HG03460 (cell line): ENCODE data around the gene TXLNB.

ENCODE experiments used
- ATAC-seq: cut with Tn5 transposase; IDR thresholded peaks from one replicate; pipeline ENCODE4 v1.9.1; 2021; ENCODE audit not compliant: unreplicated experiment

Gene TXLNB

DNA sequence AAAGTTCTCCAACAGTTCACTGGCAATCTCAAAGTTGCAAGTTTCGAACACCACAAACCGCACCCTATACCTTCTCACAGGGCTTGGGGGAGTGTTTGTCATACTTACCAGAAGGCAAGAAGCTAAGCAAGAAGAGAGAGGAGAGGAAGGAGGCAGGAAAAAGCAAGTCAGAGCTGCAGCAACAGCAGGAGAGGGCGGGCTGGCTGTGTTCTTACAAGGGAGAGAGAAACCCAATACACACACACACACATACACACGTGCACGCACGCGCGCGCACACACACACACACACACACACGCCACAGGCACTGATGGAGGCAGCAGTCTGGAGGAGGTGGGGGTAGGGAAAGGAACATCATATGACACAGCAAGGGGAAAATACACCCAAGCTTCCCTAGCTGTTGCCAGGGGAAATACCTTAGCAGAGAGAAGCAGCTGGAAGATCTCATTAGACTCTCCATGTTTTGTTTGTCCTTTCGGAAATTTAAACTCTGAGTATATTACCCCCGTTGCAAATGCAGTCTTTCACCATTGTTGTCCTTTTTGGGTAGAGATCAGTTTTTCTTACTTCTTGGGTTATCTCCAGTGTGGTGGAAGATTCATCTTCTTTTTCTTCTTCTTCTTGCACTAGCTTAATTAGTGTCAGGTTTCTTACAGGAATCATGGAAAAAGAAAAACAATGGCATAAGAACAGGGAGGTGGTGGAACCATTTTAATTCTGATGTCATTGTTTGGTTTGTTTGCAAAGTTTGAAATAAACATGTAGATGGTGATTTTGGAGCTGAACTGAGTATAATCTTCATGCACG lies at the start of gene TXLNB:
TSS of gene TXLNB (minus strand) at position 186 of the 807 bp plus-strand sequence. CDS start 3,099 bp downstream, outside the sequence.
- peak; percentile 62 for ATAC-seq

DNA sequence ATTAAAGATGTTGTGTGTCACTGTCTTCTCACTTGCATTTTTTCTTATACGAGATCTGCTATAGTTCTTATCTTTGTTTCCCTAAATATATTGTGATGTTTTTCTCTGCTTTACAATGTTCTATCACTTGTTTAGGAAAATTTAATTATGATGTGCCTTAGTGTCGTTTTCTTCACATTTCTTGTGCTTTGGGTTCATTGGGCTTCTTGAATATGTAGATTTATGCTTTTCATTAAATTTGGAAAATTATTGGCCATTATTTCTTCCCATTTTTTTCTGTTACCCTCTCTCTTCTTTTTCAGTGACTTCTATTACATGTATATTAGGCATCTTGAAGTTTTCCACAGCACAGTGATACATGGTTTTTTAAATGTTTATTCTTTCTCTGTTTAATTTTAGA lies 49.3 kb upstream of the TXLNB start:
- no peak for ATAC-seq

DNA sequence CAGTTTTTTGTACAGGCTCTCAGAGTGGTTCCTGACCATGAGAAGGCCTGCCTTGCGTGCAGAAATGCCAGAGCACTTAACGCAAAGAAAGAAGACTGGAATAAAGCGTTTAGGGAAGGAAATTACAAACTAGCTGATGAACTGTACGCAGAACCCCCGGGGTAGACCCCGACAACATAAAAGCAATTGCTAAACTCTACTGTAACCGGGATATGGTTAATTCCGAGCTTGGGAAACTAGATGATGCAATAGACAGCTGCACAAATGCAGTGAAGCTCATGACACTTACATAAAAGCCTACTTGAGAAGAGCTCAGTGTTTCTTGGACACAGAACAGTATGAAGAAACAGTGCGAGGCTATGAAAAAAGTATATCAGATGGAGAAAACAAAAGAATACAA lies 47.0 kb upstream of the TXLNB start:
- ATAC-seq: no peak

DNA sequence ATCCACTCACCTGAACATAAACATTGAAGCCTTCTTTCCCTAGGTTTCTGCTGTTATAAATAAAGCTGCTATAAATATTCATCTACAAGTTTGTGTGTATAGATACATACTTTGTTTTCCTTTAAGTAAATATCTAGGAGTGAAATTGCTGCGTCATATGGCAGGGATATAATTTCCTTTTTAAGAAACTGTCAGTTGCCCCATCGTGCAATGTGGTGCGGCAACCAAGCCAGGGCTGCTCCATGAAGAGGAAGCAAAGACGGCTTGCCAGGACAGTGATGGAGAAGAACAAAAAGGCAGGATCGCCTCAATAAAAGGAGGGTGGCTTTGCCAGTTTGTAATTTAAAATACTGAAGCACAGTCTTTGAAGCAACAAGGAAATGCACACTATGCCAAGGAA lies 46.0 kb upstream of the TXLNB start:
- ATAC-seq: no peak

DNA sequence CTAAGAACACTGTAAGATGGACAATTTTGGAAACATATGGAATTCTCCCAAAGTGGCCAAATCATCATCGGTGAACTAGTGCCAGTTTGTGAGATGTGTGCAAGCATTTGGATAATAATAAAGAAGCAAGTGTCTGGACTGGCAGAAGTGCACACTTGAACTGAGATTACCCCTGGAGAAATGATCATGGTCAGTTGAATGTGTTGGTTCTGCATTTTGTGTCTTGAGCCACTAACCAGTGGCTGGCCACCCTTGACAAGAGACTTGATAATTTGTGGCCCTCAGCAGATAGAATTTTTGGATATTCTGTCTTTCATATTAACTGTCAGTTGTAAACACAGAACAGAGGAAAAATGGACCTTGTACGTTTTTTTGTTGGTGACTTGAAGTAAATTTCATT lies 45.2 kb upstream of the TXLNB start:
- ATAC-seq: no peak

DNA sequence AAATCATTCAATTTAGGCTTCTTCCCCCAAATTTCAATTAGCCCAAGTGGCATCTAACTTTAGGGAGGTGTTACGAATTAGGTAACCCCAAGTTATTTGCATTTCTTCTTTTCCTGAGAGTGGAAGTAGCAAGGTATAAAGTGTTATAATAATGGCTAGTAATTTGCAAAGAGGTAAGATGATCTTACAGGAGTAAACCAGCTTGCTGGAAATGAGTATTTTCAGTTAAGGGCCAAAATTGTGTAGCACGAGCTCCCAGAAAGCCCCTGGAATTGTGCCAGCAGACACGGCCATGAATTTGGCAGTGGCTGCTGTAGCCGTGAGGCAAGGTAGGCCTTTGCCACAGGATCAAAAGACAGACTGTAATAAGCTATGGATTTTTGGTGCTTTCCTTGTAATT lies 44.7 kb upstream of the TXLNB start:
- ATAC-seq: no peak

DNA sequence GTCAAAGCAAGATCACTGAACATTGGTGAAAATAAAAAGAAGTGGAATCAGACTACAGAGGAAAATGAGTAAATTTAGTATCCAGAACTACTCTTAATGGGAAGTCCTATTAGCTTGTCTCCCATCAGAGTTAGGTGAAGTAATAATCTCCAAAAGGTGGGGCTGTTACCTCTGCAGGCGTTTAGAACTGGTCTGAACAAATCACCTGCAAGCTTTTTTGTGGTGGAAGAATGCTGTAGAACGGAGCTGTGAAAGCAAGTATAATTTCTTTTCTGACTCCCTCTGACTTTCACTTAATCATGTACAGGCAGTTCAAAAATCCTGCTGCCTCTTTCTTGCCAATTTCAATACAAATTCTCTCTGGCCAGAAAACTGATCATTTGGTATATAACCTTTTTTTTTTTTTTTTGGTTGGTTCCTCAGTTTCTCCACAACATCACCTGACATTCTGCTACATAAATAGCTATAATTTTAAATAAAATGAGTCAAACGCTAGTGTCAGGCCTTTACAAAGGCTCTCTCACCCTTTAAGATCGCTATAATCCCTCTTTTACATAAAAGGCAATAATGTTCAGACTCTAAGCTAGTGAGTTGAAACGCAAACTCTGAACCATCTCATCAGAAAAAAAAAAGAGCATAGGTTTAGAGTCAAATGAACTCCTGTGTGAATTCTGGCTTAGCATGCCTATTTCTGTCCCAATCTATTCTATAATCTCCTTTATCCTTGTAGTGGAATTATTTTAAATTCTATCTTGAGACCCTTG lies 43.8 kb upstream of the TXLNB start:
- ATAC-seq: no peak

DNA sequence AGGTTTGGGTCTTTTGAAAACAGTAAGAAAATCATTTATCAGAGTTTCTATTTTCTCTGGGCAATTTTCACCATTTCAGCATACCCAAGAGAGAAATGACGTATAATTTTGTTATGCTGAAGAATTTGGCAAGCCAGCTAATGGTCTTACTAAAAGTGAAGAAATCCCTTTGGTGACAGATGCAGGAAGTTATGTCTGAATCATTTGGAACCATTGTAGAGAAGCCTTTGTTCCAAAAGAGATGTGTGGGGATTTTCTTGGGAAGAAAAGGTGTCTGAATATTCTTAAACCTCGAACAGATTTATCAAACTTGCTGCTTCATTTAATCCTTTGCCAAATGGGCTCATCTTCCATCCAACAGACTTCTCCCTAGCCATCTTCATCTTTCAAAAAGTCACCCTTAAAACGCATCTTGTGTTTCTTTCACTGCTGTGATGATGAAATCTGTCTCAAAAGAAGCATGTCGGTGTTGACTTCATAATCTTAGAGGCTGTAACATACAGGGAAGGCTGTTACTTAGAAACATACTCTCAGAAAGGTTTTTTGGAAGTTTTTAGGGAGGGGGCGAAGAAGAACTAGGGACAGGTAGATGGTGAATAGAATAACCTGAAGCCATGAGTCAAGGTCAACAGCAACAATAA lies 43.1 kb upstream of the TXLNB start:
- ATAC-seq: no peak

DNA sequence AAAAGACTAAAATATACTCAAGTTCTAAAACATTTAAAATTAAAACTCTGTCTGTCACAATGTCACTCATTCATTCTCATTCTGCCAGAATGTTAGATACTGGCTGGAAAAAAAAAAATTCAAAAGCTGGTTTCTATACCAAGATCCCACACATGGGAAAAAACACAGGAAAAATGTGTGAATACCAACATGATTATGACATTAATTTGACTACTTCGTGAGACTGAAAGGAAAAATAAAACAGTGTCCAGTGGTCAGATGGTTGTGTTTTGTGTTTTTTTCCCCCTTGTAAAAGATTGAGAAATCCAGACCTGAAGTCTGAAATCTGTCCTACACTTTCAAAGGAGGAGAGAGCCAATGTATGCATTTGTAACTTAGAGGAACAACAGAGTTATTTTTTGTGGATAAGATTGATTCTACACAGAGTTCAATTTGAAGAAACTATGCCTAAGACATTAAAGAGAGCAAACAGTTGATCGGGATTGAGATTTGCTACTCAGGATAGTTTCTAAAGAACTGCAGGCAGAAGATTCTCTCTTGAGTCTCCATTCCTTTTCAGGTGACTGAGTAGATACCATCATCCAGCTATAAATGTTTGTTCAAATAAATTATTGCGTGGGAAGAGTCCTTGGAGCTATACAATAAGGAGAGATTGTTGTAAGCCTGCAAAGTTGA lies 39.2 kb upstream of the TXLNB start:
- ATAC-seq: no peak

DNA sequence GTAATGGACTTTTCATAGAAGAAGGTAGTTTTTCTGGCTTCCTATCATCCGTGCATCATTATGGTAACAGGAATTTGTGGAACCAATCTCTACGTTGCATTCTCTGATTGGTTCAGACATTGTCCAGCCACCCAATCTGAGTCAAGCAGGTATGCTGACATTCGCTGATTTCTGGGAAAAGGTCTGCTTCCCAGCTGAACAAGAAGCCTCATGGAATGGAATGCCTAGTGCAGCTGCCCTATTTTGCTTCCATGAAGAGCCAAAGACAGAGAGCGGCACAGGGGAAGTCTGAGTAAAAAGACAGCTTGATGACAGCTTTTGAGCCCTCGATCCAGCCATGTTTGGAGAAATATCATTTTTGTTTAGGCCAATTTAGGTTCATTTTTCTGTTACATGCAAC lies 38.5 kb upstream of the TXLNB start:
- no peak for ATAC-seq

DNA sequence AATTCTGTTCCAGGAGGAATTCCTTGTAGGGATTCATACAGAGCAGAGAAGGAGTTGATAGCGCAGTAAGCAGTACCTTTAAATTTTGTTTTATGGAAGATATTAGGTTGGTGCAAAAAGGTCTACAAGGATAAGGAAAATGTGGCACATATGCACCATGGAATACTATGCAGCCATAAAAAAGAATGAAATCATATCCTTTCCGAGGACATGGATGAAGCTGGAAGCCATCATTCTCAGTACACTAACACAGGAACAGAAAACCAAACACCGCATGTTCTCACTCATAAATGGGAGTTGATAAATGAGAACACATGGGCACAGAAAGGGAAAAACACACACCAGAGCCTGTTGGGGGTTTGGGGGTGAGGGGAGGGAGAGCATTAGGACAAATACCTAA lies 37.4 kb upstream of the TXLNB start:
- no peak for ATAC-seq

DNA sequence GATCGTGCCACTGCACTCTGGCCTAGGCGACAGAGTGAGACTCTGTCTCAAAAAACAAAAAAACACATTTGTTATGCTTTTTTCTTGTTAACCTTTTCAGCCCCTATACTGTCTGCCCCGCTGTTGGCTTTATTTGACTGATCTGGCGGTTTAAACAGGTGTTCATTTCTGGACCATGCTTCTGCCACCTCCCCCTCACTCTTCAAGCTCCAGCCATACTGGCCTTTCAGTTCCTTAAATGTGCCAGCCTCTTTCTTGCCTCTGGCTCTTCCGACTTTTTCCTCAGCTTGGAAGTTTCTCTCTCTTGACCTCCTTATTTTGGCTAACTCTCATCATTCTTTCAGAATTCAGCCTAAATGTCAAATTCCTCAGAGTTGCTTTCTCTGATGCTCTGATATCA lies 35.2 kb upstream of the TXLNB start:
- ATAC-seq: peak; percentile 46

DNA sequence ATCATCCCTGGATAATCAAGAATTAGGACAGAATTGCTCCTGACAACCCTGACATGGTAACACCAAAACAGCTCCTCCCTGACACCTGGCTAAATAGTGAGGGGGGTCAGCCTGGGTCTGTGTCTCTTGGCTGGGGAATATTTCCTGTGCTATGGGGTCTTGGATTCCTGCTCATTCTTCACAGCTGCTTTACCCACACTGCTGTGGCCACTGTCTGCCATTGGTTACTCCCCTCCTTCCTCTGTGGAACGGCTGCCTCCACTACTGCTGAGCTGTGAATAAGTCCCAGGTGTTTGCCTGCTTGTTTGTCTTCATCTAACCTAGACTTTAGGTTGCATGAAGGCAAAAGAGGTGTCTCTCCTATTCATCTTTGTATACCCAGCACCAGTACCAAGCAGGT lies 33.9 kb upstream of the TXLNB start:
- ATAC-seq: no peak

DNA sequence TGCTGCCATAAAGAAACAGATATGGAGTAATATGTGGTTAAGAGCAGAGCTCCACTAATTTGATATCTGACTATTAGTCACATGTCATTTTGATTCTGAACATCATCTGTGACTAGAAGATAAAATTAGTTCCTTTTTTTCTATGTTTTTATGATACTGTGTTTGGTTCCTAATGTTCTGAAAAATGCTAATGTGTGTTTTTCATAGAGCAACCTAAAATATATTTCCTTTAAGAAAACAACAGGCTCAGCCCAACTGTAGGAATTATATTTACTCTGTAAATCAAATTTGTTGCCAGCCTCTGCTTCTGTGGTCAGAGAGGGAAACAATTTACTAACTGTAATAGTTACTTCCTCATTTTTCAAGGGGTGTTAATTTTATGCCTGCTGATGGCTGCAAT lies 33.3 kb upstream of the TXLNB start:
- ATAC-seq: peak; percentile 42

DNA sequence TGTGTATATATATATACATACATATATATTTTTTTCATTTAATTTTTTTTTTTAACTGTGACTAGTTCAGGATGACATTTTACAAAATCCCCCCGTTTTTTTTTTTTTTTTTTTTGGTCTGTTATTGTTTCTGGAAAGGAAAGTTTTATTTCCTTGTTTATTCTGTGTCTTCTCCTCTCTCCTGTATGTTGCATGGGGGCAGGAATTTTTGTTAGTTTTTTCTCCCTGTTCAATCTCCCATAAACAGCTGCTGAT lies 32.4 kb upstream of the TXLNB start:
- no peak for ATAC-seq

DNA sequence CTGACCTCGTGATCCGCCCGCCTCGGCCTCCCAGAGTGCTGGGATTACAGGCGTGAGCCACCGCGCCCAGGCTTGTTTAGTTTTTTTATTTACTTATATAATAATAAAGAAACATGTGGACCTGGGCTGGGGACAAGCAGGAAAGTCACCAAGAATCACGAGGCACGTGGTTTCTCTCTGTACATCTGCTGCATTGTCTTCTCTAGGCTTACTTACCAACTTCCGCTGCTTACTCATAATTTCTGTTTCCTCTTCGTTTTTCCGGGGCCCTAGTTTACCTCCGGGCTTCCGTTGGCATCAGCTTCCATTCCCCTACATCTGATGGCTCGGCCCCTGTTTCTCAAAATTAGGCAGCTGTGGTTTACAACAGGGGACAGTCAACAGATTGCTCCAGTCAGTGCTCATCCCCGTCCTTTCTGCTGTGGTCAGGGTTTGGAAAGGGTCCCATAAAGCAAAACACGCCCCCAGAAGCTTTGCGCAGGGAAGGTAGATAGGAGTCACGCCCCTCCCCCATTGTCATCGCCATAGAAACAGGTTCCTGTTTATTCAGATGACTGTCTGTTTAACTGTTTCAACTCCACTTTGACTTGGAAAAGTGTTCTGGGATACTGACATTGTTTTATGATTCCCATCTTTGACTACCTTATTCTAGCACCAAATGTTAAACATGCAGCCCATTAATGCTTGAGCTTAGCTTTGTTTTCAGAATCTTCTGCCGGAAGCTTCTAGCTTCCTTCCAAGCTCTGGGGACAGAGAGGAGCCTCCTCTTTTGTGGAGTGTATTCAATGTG lies 31.9 kb upstream of the TXLNB start:
- no peak for ATAC-seq

DNA sequence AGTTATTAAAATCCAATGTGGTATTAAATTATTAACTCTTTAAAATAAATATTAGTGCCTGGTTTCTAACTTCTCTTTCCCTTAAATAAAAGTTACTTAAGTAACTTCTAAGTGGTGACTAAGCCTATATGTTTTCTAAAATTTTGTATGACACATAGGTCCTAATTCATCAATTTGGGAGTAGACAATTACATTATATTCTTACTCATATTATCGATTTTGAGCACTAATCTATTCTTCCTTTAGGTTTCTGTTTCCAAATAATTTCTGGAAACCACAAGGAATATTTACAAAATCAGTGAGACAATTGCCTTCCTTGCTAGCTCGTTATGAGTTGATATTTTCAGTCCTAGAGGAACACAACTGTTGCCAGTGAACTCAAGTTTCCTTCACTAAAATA lies 28.3 kb upstream of the TXLNB start:
- ATAC-seq: no peak

DNA sequence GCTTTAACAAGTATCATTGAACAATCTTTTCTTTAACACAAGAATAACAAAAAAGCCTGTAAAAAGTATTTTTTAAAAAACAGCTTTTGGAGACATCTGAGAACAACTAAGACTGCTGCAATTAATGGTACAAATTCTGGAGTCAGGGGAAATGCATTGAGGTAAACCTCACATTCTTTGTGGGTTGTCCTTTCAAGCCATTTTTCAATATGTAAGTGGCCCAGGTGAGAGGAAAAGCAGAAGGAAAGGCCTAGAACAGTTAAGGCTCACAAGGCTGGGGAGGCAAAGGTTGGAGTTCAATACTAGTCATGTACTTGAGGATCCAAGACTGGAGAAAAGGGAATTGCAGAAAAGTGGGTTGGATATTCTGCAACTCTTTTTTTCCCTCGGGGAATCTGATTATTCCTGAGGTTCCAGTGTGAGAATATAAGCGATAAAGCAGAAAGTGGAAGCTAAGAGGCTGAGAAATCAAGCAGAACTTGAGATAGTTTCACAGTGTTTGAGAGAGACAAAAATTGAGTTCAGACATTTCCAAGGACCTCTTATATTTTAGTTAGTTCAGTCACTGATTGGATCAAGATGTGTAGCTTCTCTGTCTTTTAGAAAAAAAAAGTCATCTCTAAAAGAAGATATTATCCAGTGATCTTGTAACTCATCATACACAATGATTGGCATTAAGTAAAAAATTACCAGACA lies 25.0 kb upstream of the TXLNB start:
- ATAC-seq: no peak

DNA sequence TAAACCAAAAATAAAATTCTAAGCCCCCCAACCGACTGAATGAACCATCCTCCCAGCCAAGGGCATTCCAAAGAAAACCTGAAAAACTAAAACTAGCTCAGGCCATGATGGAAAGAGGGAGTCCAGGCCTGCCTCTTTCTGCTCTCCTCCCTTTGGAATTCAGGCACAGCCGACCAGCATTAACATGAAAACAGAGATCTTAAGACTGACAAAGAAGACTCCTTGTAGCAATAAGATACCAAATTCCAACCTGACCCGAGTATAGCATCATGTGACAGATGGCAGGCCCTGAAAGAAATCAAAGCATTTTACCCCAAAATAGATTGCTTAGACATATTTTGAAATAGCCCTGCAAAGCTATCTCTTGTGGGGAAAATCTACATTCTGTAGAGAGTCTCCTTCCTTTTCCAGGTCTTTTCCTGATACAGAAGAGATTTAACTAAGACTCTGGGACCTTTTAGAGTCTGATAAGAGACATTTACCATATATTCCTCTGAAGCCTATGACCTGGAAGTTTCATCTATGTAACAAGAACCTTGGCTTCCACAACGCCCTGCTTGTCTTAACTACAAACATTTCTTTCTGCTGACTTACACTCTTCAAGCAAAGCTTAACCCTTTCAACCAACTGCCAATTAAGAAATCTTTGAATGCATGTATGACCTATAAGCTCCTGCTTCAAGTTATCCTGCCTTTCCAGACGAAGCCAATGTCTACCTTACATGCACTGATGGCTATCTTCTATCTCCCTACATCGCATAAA lies 22.2 kb upstream of the TXLNB start:
- no peak for ATAC-seq

DNA sequence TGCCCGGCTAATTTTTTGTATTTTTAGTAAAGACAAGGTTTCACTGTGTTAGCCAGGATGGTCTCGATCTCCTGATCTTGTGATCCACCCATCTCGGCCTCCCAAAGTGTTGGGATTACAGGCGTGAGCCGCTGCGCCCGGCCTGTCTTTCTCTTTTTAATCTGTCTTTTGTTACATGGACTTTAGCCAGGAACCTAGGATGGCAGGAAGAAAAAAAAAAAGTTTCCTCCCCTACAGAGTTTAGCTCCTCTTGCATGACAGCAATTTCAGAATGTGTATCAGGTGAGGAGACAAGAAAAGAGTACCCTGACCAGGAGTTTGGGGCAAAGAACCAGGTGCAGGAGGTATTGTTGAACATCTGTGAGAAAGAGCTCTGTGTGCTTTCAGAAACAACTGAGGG lies 21.4 kb upstream of the TXLNB start:
- ATAC-seq: no peak
